HG03432 (cell line): Measurements from ENCODE around the gene NRK.
"Not testable (repeated sequence)": the region's sequence is repeated elsewhere in the genome, so short reads cannot be mapped to it uniquely, and the experiment has no call there.

Experiments used
- ATAC-seq: cut with Tn5 transposase; IDR thresholded peaks from one replicate; pipeline ENCODE4 v1.9.1; 2021; ENCODE audit warnings: mild to moderate bottlenecking, moderate library complexity; ENCODE audit not compliant: unreplicated experiment

NRK gene, protein sequence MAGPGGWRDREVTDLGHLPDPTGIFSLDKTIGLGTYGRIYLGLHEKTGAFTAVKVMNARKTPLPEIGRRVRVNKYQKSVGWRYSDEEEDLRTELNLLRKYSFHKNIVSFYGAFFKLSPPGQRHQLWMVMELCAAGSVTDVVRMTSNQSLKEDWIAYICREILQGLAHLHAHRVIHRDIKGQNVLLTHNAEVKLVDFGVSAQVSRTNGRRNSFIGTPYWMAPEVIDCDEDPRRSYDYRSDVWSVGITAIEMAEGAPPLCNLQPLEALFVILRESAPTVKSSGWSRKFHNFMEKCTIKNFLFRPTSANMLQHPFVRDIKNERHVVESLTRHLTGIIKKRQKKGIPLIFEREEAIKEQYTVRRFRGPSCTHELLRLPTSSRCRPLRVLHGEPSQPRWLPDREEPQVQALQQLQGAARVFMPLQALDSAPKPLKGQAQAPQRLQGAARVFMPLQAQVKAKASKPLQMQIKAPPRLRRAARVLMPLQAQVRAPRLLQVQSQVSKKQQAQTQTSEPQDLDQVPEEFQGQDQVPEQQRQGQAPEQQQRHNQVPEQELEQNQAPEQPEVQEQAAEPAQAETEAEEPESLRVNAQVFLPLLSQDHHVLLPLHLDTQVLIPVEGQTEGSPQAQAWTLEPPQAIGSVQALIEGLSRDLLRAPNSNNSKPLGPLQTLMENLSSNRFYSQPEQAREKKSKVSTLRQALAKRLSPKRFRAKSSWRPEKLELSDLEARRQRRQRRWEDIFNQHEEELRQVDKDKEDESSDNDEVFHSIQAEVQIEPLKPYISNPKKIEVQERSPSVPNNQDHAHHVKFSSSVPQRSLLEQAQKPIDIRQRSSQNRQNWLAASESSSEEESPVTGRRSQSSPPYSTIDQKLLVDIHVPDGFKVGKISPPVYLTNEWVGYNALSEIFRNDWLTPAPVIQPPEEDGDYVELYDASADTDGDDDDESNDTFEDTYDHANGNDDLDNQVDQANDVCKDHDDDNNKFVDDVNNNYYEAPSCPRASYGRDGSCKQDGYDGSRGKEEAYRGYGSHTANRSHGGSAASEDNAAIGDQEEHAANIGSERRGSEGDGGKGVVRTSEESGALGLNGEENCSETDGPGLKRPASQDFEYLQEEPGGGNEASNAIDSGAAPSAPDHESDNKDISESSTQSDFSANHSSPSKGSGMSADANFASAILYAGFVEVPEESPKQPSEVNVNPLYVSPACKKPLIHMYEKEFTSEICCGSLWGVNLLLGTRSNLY (N-terminal part only)

DNA sequence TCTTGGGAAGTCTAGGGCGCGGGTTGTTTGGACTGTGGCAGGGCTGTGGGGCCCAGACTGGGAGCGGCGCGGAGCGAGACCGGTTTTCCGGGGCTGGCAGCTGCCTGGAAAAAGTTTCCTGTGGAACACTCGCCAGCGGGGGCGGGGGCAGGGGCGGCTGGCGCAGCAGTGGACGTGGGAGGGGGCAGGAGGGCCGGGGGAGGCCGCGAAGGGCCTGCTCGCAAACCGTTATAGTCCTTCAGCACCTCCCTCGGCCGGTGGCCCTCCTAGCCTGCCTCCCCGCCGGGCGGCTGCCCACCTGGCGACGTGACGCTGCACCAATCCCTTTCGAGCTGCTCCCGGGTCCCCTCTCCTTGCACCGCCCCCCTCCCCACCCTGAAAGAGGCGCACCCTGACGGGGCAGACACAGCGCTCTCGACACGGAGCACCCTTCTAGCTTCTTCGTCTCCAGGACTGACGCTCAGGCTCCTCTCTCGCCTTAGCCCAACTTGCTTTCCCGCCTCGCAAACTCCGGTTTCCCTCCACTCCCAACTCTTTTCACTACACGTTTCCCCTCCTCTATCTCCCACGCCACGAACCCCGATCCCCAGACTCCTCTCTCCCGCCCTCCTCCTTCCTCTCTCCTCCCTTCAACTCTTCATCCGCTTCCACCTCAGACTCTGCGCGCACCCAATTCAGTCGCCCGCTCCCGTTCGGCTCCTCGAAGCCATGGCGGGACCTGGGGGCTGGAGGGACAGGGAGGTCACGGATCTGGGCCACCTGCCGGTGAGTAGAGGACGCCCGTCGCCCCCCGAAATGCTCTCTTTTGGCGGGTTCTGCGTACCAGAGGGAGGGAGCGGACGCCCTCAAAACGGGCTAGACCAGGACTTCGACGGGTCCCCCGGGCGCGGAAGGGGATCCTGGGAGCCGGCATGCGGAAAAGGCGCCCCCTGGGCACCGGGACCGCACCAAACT, at the start of gene NRK:
Gene NRK (plus strand): TSS at position 402 of the 954 bp plus-strand sequence. CDS start 307 bp downstream, at position 709.
- no peak for ATAC-seq

DNA sequence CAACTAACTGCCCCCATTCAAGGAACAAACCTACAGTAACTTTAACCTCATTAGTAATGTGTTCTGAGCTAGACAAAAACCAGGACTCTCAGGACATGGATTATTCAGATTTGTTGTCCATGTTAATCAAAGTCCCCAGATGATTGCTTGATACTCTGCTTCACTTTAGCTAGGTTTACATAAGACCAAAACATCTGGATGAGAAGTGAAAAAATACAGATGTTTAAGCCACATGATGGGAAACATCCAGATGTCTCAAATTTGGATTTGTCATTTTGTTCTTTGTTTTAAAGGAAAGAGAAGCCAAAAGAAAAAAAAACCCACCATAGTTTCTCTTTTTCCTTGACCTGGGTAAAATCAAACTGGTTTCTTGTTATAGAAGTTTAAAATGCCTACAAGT, 48.5 kb upstream of the NRK start:
- ATAC-seq = no peak

DNA sequence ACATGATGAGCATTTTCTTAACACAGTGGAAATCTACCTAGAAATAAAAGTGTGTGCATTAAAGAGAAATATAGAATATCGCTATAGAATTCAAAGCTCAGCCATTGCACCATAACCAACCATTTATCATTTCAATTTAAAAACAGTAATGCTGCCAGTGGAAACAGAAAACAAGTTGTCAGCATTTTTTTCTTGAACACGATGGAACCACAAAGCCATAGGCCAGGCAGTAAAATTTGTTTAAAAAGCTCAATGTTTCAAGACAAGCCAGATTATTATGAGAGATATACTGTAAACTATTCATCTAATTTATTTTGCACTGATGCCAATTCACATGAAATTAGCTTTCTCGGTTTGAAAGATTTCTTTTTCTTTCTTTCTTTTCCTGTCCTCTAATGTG, 46.7 kb upstream of the NRK start:
- no peak for ATAC-seq

DNA sequence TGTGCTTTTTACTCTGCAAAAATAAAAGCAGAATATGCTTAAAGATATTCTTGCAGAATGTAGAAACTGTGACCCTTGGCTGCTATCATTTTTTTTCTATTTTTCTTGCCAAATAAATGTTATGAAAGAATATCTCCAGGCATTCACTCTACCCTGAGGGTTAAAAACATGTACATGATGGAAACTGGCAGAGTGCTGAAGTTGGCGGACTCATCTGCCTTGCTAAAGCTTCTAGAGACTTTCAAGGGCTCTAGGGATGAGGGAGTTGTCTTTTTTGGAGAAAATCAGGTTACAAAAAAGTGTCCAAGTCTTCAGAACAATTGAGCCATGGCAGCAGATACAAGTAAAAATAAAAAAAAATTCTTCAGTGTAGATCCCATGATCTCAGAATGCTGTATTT, 40.5 kb upstream of the NRK start:
- no peak for ATAC-seq

DNA sequence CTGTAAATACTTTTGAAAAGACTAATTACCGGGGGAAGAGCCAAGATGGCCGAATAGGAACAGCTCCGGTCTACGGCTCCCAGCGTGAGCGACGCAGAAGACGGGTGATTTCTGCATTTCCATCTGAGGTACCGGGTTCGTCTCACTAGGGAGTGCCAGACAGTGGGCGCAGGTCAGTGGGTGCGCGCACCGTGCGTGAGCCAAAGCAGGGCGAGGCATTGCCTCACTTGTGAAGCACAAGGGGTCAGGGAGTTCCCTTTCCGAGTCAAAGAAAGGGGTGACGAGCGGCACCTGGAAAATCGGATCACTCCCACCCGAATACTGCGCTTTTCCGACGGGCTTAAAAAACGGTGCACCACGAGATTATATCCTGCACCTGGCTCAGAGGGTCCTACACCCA, 25.5 kb upstream of the NRK start:
- ATAC-seq = not testable (repeated sequence)

DNA sequence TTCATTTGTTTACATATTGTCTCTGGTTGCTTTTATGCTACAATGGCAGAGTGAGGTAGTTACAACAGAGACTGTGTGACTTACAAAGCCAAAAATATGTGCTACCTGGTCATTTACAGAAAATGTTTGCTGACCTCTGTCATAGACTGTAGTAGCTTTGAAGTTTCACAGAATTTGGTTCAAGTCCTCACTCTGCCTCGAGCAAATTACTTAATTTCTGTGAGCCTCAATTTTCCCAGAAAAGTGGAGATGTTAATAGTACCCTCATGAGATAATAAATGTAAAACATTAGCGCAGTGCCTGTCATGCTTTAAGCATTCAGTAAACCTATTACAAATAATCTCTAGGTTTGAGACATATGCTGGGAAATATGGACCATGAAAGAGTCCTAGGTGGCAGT, 18.4 kb upstream of the NRK start:
- no peak for ATAC-seq

DNA sequence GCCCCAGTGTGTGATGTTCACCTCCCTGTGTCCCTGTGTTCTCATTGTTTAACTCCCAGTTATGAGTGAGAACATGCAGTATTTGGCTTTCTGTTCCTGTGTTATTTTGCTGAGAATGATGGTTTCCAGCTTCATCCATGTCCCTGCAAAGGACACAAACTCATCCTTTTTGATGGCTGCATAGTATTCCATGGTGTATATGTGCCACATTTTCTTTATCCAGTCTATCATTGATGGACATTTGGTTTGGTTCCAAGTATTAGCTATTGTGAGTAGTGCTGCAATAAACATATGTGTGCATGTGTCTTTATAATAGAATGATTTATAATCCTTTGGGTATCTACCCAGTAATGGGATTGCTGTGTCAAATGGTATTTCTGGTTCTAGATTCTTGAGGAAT, 16.7 kb upstream of the NRK start:
- ATAC-seq = not testable (repeated sequence)

DNA sequence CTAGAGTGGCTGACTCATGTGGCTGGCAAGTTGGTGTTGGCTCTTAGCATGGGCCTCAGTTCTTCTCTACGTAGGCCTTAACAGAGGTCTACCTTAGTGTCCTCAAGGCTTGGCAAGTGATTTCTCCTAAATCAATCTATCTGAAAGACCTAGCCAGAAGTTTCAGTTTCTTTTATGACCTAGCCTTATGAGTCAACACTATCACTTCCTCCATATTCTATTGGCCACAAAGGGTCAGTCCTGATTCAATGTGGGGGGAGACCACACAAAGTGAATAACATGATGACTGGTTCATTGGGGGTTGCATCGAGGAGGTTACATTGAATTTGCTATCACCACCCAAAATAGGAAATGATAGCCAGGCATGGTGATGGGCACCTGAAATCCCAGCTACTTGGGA, 5.8 kb upstream of the NRK start:
- ATAC-seq = peak; percentile 54

DNA sequence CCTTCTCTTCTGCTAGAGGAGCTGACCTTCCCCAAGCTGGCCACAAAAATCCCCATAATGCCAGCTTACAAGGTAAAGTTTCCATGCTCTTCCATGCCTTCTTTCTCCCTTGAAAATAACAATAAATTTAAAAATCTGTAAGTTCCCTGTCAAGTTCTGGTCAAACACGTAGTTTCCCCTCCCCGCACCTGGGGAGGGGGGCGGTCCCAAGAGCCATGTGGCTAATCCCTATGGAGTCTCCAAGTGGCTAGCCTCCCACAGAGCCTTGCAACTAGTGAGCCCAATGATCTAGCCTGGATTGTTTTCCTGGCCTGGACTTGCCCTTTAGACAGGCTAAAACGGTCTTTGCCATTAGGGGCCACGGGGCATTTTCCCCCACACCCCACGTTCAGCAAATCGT, 2.1 kb upstream of the NRK start:
- ATAC-seq = no peak

DNA sequence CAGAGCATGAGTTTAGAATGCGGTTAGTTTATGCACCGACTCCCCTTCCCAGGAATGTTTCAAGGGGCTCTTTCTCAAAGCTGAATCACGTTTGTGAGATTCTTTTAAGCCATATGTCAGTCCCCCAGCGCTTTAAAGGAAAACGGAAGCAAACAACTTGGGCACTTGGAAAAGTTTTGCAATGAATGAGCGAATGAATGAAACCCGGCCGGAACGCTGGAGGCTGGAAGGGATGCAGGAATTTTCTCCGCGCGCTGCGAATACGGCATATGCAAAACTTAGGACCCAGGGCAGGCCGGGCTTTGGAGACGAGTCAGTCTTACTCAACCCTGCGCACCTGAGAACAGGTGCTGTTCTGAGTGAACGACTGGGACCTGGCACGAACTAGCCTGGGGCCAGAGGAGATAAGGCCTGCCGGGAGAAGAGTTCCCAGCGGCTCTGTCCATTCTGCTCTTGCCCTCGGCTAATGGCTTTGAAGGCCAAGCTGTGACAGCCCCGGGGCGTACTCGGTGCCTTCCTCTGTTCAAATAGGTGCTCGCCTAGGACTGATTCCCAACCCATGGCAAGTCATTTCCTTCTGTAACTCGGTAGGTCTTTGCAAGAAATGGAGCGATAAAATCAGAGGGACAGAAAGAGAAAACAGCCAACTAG, 743 bp upstream of the NRK start:
- no peak for ATAC-seq

DNA sequence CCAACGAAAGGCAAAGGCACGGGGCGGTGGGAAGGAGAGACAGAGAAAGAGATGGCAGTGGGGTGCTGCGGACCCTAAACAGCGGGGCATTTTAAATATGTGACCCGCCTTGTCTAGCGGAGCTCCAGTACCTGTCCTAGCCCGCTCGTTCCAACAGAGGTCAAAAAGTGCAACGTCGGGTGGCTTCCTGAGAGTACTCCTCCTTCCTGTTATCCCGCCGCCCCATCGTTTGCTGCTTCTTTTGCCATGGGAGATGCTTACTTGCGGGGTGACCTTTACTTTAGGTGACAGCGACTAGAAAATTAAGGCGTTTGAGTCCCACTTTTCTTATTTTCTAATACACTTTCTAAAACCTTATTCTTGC, 735 bp downstream of the NRK start:
- no peak for ATAC-seq

DNA sequence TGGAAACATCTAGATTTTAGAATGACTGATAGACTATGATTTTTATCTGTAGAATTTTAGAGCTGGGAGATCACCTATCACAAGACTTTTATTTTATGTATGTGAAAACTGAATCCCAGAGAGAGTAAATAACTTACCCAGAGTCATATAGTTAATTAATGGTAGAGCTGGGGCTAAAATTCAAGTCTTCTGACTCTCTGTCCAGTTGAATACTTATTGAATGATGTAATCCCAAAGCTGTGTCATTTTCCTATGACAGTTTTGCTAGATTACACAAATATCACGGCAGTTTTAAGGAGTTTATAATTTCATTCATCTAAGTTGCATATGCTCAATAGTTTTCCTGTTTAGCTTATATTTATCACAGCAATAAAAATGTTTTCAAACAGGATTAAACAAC, 6.7 kb downstream of the NRK start:
- ATAC-seq = no peak

DNA sequence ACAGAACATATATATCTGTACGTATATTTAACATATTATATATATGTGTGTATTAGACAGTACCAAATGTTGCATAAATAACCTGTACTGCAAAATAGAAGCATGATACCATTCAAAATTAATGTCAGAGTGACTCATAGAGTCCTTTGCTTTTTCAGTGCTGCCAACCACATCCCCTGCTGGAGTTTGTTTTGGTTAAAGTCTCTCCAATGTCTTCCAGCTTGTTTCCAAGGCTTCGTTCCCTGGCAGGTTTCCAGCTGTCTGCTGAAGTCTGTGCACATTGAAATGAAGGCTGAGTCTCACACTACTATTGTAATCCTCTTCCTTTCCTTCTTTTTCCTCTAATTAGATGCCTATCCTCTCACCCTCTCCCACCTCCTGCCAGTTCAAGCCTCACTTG, 14.9 kb downstream of the NRK start:
- ATAC-seq = no peak

DNA sequence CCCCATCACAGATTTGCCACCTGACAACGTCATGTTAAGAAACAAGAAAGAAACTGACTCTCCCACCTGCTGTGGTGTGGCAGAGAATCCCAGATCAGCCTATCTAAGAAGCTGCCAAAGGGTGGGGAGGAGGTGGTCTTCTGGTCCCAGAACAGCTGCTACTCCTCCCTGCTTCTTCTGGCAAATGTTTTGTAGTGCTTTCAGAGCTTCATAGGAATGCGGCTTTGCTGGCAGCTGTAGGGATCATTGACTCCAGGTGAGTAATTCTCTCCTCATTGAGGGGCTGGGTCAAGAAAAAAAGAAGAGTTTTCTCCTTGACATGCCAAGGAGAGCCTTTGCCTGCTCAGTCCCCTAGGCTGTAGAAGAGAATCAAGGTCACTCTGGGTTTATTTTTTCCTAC, 23.3 kb downstream of the NRK start:
- no peak for ATAC-seq

DNA sequence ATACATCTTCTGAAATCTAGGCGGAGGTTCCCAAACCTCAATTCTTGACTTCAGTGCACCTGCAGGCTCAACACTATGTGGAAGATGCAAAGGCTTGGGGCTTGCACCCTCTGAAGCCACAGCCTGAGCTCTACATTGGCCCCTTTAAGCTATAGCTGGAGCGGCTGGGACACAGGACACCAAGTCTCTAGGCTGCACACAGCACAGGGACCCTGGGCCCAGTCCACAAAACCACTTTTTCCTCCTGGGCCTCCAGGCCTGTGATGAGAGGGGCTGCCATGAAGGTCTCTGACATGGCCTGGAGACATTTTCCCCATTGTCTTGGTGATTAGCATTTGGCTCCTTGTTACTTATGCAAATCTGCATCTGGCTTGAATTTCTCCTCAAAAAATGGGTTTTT, 27.8 kb downstream of the NRK start:
- not testable (repeated sequence) for ATAC-seq

DNA sequence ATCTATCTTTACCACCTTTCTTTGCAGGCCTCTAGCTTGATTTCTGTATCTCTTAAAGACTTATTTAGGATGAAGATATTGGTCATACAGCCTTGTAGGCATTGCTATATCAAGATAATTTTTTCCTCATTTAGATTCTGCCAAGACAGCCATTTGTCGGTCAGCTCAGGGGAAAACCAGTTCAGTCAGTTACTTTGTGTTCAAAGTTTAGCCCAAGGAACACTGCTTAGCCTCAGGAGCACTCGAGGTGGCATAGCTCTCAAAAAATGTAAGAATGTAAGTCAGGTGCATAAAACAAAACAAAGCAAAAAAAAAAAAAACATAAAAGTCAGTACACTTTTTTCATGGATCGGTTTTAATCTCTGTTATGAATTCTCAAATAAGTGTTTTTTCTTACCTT, 43.4 kb downstream of the NRK start:
- ATAC-seq = no peak

DNA sequence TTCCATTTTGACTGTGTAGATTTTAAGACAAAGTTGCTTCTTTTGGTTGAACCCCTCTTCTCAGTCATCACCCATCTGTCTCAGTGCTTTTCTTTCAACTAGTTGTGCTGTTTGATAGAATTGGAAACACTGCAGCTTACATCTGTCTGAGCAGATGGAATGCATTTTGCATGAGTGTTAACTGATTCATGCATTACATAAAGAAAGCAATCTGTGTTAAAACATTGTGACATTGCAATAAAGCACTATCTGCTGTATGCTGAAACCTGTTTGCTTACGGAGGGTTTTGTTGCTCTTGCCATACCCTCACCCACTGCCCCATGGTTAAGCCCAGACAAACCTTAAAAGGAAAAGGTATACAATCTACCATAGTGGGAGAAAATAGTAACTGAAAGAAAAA, 47.4 kb downstream of the NRK start:
- ATAC-seq = no peak

DNA sequence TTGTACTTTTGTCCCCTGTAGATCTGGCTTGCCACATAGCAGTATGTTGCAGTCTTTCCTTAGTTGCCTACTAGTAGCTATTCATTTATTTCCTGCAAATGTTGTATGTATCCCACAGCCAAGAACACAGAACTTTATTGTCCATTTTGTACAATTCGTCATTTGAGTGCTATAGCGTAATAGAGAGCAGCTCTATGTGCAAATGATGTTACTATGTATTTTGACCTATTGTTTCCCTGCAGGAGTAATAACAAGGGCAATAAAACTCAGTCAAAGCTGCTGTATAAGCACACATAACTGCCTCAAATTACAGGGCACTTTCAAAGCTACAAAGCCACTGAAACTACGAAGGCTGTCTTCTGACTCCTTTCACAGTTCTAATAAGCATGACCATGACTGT, 48.1 kb downstream of the NRK start:
- no peak for ATAC-seq

DNA sequence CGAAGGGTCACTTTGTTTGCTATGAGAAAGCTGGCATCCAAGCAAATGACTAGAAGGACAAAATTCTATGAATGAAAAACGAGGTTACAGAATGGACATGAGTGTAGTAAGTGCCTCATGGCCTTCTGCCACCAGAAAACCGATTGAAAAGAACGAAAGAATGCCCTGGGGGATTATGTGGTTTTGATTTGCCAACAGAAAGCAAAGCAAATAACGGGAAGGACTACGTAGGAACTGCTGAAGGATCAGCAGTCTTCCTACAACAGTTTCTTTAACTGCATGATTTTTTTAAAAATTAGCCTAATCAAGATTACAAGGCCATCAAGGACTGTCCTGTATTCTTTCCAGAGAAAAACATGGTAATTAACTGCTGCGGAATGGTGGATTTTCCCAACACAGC, 50.6 kb downstream of the NRK start:
- ATAC-seq = no peak

DNA sequence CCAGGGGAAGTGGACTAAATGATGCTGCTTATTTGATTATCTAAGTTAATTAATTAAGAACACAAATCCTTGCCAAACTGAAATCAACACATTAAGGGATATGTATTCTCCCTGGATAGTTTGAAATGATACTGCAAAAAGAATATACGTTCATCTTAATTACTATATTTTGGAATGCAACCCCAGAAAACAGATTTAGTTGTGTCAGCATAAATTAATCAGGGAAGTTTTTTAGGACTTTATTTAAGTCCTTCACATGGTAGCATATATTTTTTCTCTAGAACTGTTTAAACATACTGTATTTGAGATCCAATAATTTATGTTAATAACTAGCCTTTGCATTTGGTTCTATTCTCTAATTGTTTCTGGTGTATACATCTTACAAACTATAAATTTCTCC, 52.5 kb downstream of the NRK start:
- ATAC-seq = no peak
